ENCODE data around the gene DSCAM.

The DSCAM gene

GRCh38 chr21:39966786-39967185 is 880.2 kb downstream of the DSCAM start:
- Histone ChIP-seq H3K36me3 (ENCODE audit: control insufficient read depth in 2 of 2, insufficient read depth in 2 of 2, low read length in 2 of 2) (no peaks in the 10 kb centered on the region), H3K4me1 (ENCODE audit: control insufficient read depth, insufficient read depth, low read length) (peaks cover 2% of the 10 kb centered on the region), H3K9me3 (ENCODE audit: control insufficient read depth in 2 of 2, low read length in 2 of 2) (no peaks in the 10 kb centered on the region), H3K27ac (ENCODE audit: low read length) (no peak overlapping the region), H3K4me3 (ENCODE audit: low read length in 2 of 2) (no peak overlapping the region), H3K27me3 (ENCODE audit: control insufficient read depth in 1 of 2, insufficient read depth in 2 of 2, low read length in 2 of 2) (no peaks in the 10 kb centered on the region), H3K9ac (ENCODE audit: low read length in 2 of 2) (no peak overlapping the region)

- Histone ChIP-seq H3K4me3 (ENCODE audit: low read length in 2 of 2) (no peak overlapping the region), H3K27ac (ENCODE audit: low read length) (no peak overlapping the region), H3K9me3 (ENCODE audit: control insufficient read depth in 2 of 2, low read length in 2 of 2) (no peaks in the 10 kb centered on the region), H3K4me1 (ENCODE audit: control insufficient read depth, insufficient read depth, low read length) (no peaks in the 10 kb centered on the region), H3K27me3 (ENCODE audit: control insufficient read depth in 1 of 2, insufficient read depth in 2 of 2, low read length in 2 of 2) (no peaks in the 10 kb centered on the region), H3K36me3 (ENCODE audit: control insufficient read depth in 2 of 2, insufficient read depth in 2 of 2, low read length in 2 of 2) (no peaks in the 10 kb centered on the region), H3K9ac (ENCODE audit: low read length in 2 of 2) (no peak overlapping the region)
Observed at GRCh38 chr21:39965026-39965425, 881.9 kb downstream of the DSCAM start.

- H3K4me1 ChIP-seq (ENCODE audit: control insufficient read depth, insufficient read depth, low read length) = peaks cover 6% of the 10 kb centered on the region
- H3K9ac ChIP-seq (ENCODE audit: low read length in 2 of 2) = no peak overlapping the region
- no peaks in the 10 kb centered on the region for H3K9me3 ChIP-seq (ENCODE audit: control insufficient read depth in 2 of 2, low read length in 2 of 2)
- H3K27me3 ChIP-seq (ENCODE audit: control insufficient read depth in 1 of 2, insufficient read depth in 2 of 2, low read length in 2 of 2) = no peaks in the 10 kb centered on the region
- H3K36me3 ChIP-seq (ENCODE audit: control insufficient read depth in 2 of 2, insufficient read depth in 2 of 2, low read length in 2 of 2) = no peaks in the 10 kb centered on the region
- H3K27ac ChIP-seq (ENCODE audit: low read length) = no peak overlapping the region
- H3K4me3 ChIP-seq (ENCODE audit: low read length in 2 of 2) = no peak overlapping the region
Observed at GRCh38 chr21:39961251-39961650, 885.7 kb downstream of the DSCAM start.
